AG04450 (cell line): Measurements from ENCODE around the gene SLC26A1. TPM values are rescaled to one million over a fixed set of nuclear protein-coding genes. Genes with fewer than 3 reads are reported as not detected.

Experiments
- CTCF ChIA-PET: fragments of 300-600, 350-600 bp; formaldehyde crosslinking; extraction: SDS; loops from one replicate; lab custom pipeline; 2022; ENCODE audit warnings: antibody characterized with exemption, inconsistent platforms; lab: Charles Lee
- POLR2A ChIA-PET: fragments of 350-600 bp; formaldehyde crosslinking; extraction: SDS; loops from one replicate; lab custom pipeline; 2021; ENCODE audit warnings: antibody characterized with exemption, inconsistent platforms; lab: Yijun Ruan, JAX
- DNase-seq: peaks from one replicate; pipeline ENCODE4 v3.0.0-alpha.2; 2011; ENCODE audit warnings: low read depth, low spot score
- H3K27ac ChIP-seq: one replicate; pipeline ENCODE4 v1.5.1; 2012; ENCODE audit warnings: low read depth, low read length, control low read depth
- H3K27me3 ChIP-seq: one replicate; pipeline ENCODE4 v1.6.0; 2012; ENCODE audit warnings: low read length; ENCODE audit not compliant: control insufficient read depth, insufficient read depth
- H3K4me3 ChIP-seq: 2 replicates; pipeline ENCODE4 v1.5.1; 2011; ENCODE audit warnings: mild to moderate bottlenecking, low read depth, low read length, control low read depth
- H3K9me3 ChIP-seq: 2 replicates; pipeline ENCODE4 v1.5.1; 2012; ENCODE audit warnings: low read length; ENCODE audit not compliant: control insufficient read depth, insufficient read depth
- CTCF ChIP-seq: IDR thresholded peaks from 2 replicates; pipeline ENCODE4 v1.5.1; 2011; ENCODE audit warnings: low read depth, low read length, control low read depth, inconsistent platforms
- polyA plus RNA-seq: library from polyadenylated mRNA; depleted of rRNA; stranded (reverse); fragments of >200 nt; gene quantifications from 2 replicates; pipeline ENCODE4 v1.2.3, GENCODE V29; 2011

SLC26A1 gene
- polyA plus RNA-seq, 1 experiment, result 0.05 TPM

GRCh38 chr4:1013225-1014073, 20.2 kb upstream of the SLC26A1 start:
- peaks cover 4% of the 10 kb centered on the region; the same call in 1 of the 2 replicates for H3K9me3 ChIP-seq
- CTCF ChIA-PET, result no interaction called here
- POLR2A ChIA-PET, result no interaction called here
- no peak overlapping the region for H3K4me3 ChIP-seq
- peaks cover 8% of the 10 kb centered on the region for H3K27me3 ChIP-seq
- H3K27ac ChIP-seq, result no peak overlapping the region
- no peak for DNase-seq
- no peak for TF ChIP-seq CTCF

- Histone ChIP-seq H3K27ac (no peak overlapping the region), H3K9me3 (peaks cover 4% of the 10 kb centered on the region; the same call in 1 of the 2 replicates), H3K4me3 (peak overlapping the region; percentile 58), H3K27me3 (peaks cover 19% of the 10 kb centered on the region)
- no peak for DNase-seq
- no peak for TF ChIP-seq CTCF
- ChIA-PET POLR2A (no interaction called here), CTCF (no interaction called here)
Observed at GRCh38 chr4:1012034-1012739, 19.0 kb upstream of the SLC26A1 start.

GRCh38 chr4:1011666-1012033, 18.4 kb upstream of the SLC26A1 start:
- no peak for TF ChIP-seq CTCF
- Histone ChIP-seq H3K9me3 (peaks cover 9% of the 10 kb centered on the region), H3K27ac (no peak overlapping the region), H3K4me3 (peak overlapping the region; percentile 58; the same call in 1 of the 2 replicates), H3K27me3 (peaks cover 24% of the 10 kb centered on the region)
- no peak for DNase-seq
- ChIA-PET POLR2A (no interaction called here), CTCF (no interaction called here)

GRCh38 chr4:1011022-1011665, 17.9 kb upstream of the SLC26A1 start, which contains the start of gene FGFRL1:
TSS of gene FGFRL1 (plus strand) at chr4:1011626. CDS start at chr4:1012486, 860 bp downstream.
- ChIA-PET POLR2A (interaction anchor here (0.7 to 1.3 kb wide), 4 partner anchors 33 to 336 kb away, joined by 3 to 5 read pairs (median 4); partner anchors contain the start of gene UVSSA), CTCF (no interaction called here)
- Histone ChIP-seq H3K27me3 (peaks cover 26% of the 10 kb centered on the region), H3K9me3 (peaks cover 12% of the 10 kb centered on the region), H3K4me3 (peak within 1 kb of the TSS; percentile 59), H3K27ac (peak within 1 kb of the TSS; percentile 31)
- peak; percentile 41 for DNase-seq
- no peak for TF ChIP-seq CTCF
